HL-60 (cell line): ENCODE measurements around the gene ARMC9.
"Not testable (repeated sequence)": the region's sequence is repeated elsewhere in the genome, so short reads cannot be mapped to it uniquely, and the experiment has no call there.

Experiments
- DNase-seq, 2 experiments: peaks; one replicate each; pipeline ENCODE4 v3.0.0-alpha.2; 2010 to 2020; ENCODE audit warnings: low read depth in 1 of 2, low spot score in 1 of 2
- H3K27ac ChIP-seq: fragments of 250-450 bp; sonication (Bioruptor Pico); replicated peaks from 2 replicates; pipeline ENCODE4 v1.5.1; 2020; ENCODE audit warnings: mild to moderate bottlenecking, moderate library complexity
- H3K27me3 ChIP-seq: fragments of 250-450 bp; sonication (Bioruptor Pico); 2 replicates; pipeline ENCODE4 v1.5.1; 2021; ENCODE audit warnings: mild to moderate bottlenecking, moderate library complexity; ENCODE audit not compliant: insufficient read depth, poor library complexity, severe bottlenecking
- H3K4me3 ChIP-seq: replicated peaks from 2 replicates; pipeline ENCODE4 v1.5.1; 2011; ENCODE audit warnings: mild to moderate bottlenecking, control low read depth, low read length; ENCODE audit not compliant: insufficient read depth
- CTCF ChIP-seq: IDR thresholded peaks from one replicate; pipeline ENCODE4 v1.5.1; 2011; ENCODE audit warnings: low read length, control low read depth, inconsistent platforms; ENCODE audit not compliant: insufficient read depth
- GABPA ChIP-seq: IDR thresholded peaks from 2 replicates; pipeline ENCODE4 v1.6.1; 2012; ENCODE audit warnings: low read depth
- POLR2AphosphoS5 ChIP-seq: IDR thresholded peaks from 2 replicates; pipeline ENCODE4 v1.6.1; 2012; ENCODE audit warnings: low read depth
- REST ChIP-seq: IDR thresholded peaks from 2 replicates; pipeline ENCODE4 v1.6.1; 2012; ENCODE audit warnings: low read depth; ENCODE audit not compliant: insufficient replicate concordance
- SPI1 ChIP-seq: IDR thresholded peaks from 2 replicates; pipeline ENCODE4 v1.6.1; 2012; ENCODE audit warnings: low read depth, mild to moderate bottlenecking, borderline replicate concordance

The ARMC9 gene

DNA sequence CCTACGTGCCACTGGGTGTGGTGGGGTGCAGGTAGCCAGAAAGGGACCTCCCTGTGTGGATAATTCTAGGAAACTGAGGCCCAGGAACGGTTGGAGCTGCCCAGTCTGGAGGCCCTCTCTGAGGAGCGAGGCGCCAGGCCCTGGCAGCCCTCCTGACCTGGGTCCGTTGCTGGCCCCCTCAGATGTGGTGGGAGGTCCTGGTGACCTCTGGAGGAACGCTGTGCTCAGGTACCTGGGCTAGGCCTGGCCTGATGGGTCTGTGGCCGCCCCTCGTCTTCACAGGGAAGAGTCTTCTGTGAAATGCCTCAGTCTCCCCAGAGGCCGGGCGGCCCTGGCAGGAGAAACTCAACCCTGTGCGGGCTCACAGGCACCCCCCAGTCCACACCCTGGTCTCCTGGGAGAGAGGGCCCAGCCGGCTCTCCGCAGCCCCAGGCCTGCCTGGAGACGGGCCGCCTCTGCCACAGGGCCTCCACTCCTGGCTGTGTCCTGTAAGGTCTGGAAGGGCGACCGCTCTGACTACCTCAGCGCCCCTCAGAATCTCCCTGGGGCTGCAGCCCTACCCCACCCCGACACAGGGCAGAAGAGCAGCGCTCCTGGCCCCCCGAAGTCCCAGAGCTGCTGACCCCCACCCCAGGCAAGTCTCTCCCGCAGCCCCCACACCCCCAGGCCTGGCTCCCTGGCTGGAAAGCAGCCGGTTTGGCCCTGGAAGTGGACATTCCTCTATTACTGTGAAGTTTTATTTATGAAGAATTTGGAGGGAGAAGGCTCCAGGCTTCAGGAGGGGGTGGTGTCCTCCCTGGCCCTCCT is 200.8 kb downstream of the ARMC9 start:
- Histone ChIP-seq H3K27me3 (no peaks in the 10 kb centered on the region), H3K27ac (peak overlapping the region; percentile 95), H3K4me3 (peak overlapping the region; percentile 22)
- no peak for DNase-seq
- TF ChIP-seq POLR2AphosphoS5 (no peak), SPI1 (no peak), CTCF (no peak), GABPA (no peak), REST (no peak)

DNA sequence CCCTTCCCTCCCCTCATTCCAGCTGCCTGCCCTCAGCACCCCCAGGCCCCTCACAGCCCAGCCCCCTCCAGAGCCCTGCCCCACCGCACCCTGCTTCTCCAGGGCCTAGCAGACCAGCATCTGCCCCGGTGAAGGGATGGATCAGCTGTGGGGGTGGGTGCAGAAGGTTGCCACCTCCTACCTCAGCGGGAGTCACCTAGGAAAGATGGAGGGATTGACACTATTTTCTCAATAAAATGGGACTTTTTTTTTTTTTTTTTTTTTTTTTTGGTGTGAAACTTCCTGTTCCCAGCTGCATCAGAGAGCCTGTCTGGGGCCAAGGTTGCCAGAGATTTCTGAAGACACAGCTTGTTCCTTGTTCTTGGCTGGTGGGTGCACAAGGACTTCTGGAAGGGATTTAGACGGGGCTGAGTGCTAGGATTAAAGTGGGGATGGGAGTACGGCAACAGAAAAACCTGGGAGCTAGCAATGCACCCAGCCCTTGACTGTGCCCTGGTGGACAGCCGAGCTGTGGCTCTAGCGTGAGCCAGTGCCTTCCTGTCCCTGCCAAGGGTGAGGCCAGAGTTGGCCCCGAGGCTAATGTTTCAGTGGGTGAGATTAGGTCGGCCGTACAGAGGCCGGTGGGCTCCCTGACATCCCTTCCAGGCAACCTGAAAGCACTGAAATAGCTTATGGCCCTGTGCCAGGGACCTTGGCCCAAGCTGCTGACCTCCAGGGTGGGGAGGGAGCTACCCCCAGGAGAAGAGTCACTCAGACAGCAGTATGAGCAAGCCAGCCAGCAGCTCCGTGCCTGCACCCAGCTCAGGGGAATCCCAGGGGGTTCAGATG is 201.6 kb downstream of the ARMC9 start:
- TF ChIP-seq GABPA (no peak), REST (no peak), POLR2AphosphoS5 (peak; percentile 47; the same call in 1 of the 2 replicates), SPI1 (no peak), CTCF (no peak)
- peak in 1 of 2 experiments; percentile 69 for DNase-seq
- Histone ChIP-seq H3K27ac (peak overlapping the region; percentile 95), H3K4me3 (no peak overlapping the region; the same call in 1 of the 2 replicates), H3K27me3 (no peaks in the 10 kb centered on the region)

DNA sequence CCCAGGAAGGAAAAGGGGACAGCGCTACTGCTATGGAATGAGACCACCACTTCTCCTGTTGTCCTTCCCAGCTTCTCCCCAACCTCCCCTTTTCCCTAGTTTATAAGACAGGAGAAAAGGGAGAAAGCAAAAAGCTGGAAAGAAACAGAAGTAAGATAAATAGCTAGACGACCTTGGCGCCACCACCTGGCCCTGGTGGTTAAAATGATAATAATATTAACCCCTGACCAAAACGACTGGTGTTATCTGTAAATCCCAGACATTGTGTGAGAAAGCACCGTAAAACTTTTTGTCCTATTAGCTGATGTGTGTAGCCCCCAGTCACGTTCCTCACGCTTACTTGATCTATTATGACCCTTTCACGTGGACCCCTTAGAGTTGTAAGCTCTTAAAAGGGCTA is 202.2 kb downstream of the ARMC9 start:
- H3K4me3 ChIP-seq, DNase-seq, H3K27me3 ChIP-seq: not testable (repeated sequence)
- H3K27ac ChIP-seq, result peak overlapping the region; percentile 64

DNA sequence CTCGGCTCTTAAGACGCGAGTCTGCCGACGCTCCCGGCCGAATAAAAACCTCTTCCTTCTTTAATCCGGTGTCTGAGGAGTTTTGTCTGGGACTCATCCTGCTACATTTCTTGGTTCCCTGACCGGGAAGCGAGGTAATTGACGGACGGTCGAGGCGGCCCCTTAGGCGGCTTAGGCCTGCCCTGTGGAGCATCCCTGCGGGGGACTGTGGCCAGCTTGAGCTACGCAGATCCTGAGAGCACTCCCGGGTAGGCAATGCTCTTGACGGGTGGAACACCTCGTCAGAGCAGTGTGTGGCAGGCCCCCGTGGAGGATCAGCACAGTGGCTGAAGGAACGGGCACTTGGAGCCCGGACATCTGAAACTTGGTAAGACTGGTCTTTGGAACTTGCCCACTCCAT is 202.7 kb downstream of the ARMC9 start:
- peak; percentile 67 for TF ChIP-seq POLR2AphosphoS5
- DNase-seq, H3K4me3 ChIP-seq, H3K27ac ChIP-seq, H3K27me3 ChIP-seq: not testable (repeated sequence)

- H3K4me3 ChIP-seq, DNase-seq, H3K27ac ChIP-seq, H3K27me3 ChIP-seq: not testable (repeated sequence)
Measured at GRCh38 chr2:231403421-231404182, 205.2 kb downstream of the ARMC9 start.

DNA sequence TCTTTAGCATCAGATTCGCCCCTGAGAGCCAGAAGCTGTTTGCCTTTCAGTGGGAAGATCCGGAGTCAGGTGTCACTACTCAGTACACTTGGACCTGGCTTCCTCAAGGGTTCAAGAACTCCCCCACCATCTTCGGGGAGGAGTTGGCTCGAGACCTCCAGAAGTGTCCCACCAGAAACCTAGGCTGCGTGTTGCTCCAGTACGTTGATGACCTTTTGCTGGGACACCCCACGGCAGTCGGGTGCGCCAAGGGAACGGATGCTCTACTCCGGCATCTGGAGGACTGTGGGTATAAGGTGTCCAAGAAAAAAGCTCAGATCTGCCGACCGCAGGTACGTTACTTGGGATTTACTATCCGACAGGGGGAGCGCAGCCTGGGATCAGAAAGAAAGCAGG is 205.8 kb downstream of the ARMC9 start:
- not testable (repeated sequence) for H3K27me3 ChIP-seq, H3K4me3 ChIP-seq, H3K27ac ChIP-seq, DNase-seq
